ENCODE data around the gene SELENOI. TPM values are rescaled to one million over a fixed set of nuclear protein-coding genes. Genes with fewer than 3 reads are reported as not detected.

Gene SELENOI
- total RNA-seq, 4 donors from 2014 or later: 8.3 to 26.3 (median 14.0) TPM

- DNase-seq (ENCODE audit: low spot score) (no peak), ATAC-seq (ENCODE audit: low FRiP score) (no peak)
- TF ChIP-seq CTCF (IDR thresholded peaks at IDR 0.05): no peak
Measured at GRCh38 chr2:26428846-26429245, 82.9 kb downstream of the SELENOI start.

GRCh38 chr2:26429779-26430578 lies 84.0 kb downstream of the SELENOI start:
- no peak for DNase-seq (ENCODE audit: low spot score)
- no peak for ATAC-seq (ENCODE audit: low FRiP score)

GRCh38 chr2:26430826-26431225 lies 84.9 kb downstream of the SELENOI start:
- no peak for DNase-seq (ENCODE audit: low spot score)
- no peak for TF ChIP-seq CTCF (IDR thresholded peaks at IDR 0.05)
- ATAC-seq (ENCODE audit: low FRiP score): no peak

More at GRCh38 chr2:26429779-26430578, 84.0 kb downstream of the SELENOI start:
- no peak for TF ChIP-seq CTCF (IDR thresholded peaks at IDR 0.05)

GRCh38 chr2:26432363-26432762 lies 86.4 kb downstream of the SELENOI start:
- no peak for ATAC-seq (ENCODE audit: low FRiP score)
- no peak for DNase-seq (ENCODE audit: low spot score)
- TF ChIP-seq CTCF (IDR thresholded peaks at IDR 0.05): no peak

GRCh38 chr2:26432859-26433258 lies 86.9 kb downstream of the SELENOI start:
- TF ChIP-seq CTCF (IDR thresholded peaks at IDR 0.05): no peak
- DNase-seq (ENCODE audit: low spot score) (no peak), ATAC-seq (ENCODE audit: low FRiP score) (no peak)

- DNase-seq (ENCODE audit: low spot score) (no peak), ATAC-seq (ENCODE audit: low FRiP score) (no peak)
- TF ChIP-seq CTCF (IDR thresholded peaks at IDR 0.05): no peak
Measured at GRCh38 chr2:26435106-26435505, 89.2 kb downstream of the SELENOI start.

- DNase-seq (ENCODE audit: low spot score) (no peak), ATAC-seq (ENCODE audit: low FRiP score) (no peak)
- no peak for TF ChIP-seq CTCF (IDR thresholded peaks at IDR 0.05)
Measured at GRCh38 chr2:26438526-26438925, 92.6 kb downstream of the SELENOI start.
